Central memory CD4-positive, alpha-beta T cell (primary cell): ENCODE results near the gene EYA3.
A peak's percentile ranks its signal among the peaks of the same experiment; 100 is the strongest.

ENCODE experiments used
- DNase-seq: peaks from one replicate; pipeline ENCODE4 v3.0.0; 2022

Gene EYA3

GRCh38 chr1:27967106-27967883 lies 121.1 kb downstream of the EYA3 start:
- DNase-seq, result no peak

DNA sequence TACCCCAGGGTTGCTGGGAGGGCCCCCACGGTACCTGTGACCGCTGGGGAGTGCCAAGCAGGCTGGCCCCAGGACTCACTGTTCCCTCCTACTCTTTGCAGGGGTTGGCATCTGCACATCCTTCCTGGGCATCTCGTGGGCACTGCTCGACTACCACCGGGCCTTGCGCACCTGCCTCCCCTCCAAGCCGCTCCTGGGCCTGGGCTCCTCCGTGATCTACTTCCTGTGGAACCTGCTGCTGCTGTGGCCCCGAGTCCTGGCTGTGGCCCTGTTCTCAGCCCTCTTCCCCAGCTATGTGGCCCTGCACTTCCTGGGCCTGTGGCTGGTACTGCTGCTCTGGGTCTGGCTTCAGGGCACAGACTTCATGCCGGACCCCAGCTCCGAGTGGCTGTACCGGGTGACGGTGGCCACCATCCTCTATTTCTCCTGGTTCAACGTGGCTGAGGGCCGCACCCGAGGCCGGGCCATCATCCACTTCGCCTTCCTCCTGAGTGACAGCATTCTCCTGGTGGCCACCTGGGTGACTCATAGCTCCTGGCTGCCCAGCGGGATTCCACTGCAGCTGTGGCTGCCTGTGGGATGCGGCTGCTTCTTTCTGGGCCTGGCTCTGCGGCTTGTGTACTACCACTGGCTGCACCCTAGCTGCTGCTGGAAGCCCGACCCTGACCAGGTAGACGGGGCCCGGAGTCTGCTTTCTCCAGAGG lies 121.9 kb downstream of the EYA3 start:
- no peak for DNase-seq

DNA sequence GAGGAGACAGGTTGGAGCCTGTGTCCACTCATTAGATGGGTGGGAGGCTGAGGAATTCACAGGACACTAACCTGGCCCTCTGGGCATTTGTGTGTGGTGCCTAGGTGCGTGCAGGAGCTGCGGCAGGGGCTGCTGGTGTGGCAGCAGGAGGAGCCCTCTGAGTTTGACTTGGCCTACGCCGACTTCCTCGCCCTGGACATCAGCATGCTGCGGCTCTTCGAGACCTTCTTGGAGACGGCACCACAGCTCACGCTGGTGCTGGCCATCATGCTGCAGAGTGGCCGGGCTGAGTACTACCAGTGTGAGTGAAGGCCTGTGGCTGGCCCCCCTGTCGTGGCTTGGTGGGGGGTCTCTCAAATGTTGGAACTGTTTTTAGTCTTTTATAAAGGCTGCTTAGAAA lies 125.0 kb downstream of the EYA3 start:
- DNase-seq, result no peak

DNA sequence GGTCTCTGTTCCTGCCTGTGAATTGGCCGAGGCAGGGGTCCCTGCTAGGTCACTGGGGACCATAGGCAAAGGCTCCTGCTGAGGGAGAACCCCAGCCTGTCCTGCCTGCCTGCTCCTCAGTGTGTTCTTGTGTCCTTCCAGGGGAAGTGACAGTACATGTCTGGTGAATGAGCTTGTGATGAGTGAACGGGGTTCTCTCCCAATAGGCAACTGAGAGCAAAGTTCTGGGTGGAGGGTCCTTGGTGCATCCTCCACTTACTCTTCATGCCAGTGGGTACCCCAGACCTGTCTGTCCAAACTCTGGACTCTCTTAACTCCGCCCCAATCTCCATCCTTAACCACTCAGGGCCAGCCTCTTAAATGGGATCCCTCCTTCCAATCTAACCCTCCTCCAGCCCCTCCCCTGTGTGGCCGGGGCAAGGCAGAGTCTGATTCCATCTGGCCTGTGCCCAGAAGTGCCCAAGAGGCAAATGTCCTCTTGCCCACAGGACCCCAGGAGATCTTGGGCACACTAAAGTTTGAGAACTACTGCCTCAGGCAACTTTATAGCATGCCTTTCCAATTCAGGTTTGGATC lies 126.7 kb downstream of the EYA3 start:
- no peak for DNase-seq

- no peak for DNase-seq
Measured at GRCh38 chr1:27960762-27961645, 127.4 kb downstream of the EYA3 start.

DNA sequence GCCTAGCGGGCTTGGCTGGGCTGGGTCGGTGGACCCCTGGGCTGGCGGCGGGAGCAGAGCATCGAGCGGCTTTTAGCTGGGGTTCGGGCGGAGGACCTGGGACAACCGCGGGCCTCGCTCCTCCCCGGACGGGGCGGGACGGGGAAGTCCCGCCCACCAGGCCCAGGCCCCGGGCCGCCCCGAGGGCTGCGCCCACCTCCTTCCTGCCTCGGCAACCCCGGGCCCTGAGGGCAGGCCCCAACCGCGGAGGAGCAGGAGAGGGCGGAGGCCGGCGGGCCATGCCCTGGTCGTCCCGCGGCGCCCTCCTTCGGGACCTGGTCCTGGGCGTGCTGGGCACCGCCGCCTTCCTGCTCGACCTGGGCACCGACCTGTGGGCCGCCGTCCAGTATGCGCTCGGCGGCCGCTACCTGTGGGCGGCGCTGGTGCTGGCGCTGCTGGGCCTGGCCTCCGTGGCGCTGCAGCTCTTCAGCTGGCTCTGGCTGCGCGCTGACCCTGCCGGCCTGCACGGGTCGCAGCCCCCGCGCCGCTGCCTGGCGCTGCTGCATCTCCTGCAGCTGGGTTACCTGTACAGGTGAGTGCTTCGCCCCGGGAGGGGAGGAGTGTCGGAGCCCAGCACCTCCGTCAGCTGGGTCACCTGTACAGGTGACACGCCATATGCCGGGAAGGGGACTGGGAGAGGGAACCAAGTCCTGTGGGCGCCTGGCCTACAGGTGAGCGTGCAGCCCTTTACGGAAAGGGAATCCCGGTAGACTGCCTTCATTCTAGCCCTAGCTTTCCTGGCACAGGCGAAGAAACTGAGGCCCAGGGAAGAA lies 128.4 kb downstream of the EYA3 start, which contains the start of gene XKR8:
TSS of gene XKR8 (plus strand) at position 182 of the 812 bp plus-strand sequence. CDS start at position 279, 97 bp downstream.
- DNase-seq, result peak; percentile 82

DNA sequence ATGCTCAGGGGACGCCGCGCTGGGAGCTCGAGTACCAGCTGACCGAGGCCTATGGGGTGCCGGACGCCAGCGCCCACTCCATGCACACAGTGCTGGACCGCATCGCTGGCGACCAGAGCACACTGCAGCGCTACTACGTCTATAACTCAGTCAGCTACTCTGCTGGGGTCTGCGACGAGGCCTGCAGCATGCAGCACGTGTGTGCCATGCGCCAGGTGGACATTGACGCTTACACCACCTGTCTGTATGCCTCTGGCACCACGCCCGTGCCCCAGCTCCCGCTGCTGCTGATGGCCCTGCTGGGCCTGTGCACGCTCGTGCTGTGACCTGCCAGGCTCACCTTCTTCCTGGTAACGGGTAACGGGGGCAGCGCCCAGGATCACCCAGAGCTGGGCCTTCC lies 129.9 kb downstream of the EYA3 start:
- no peak for DNase-seq

GRCh38 chr1:27957655-27958054 lies 130.8 kb downstream of the EYA3 start:
- no peak for DNase-seq

DNA sequence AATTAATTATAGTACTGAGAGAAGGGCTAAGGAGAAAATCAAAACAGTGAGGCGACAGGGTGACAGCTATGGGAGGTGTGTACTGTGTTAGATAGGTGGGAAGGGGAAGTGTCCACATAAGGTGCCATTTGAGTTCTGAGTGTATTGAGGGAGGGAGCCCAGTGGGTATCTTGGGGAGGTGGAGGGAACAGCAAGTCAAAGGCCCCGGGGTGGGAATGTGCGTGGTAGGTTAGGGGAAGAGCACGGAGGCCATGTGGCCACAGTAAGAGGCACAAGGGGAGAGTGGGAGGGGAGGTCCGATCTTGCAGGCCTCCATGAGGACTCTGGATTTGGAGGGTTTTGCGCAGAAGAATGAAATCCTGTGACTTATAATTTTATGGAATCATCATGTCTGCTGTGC lies 131.6 kb downstream of the EYA3 start:
- no peak for DNase-seq

GRCh38 chr1:27955076-27955475 lies 133.3 kb downstream of the EYA3 start:
- DNase-seq, result no peak

DNA sequence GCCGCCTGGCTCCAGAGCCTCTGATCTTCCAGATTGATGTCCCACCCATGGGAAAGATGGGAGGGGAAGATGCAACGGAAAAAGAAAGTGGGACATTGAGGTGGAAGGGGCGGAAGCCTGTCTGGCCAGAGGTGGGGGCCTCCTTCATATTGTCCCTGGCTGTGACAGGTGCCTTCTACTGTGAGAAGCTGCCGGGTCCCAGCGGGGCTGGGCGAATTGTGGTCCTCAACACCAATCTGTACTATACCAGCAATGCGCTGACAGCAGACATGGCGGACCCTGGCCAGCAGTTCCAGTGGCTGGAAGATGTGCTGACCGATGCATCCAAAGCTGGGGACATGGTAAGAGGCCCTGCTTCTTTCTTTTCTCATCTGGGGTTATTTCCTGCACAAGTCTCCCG lies 134.2 kb downstream of the EYA3 start:
- no peak for DNase-seq

DNA sequence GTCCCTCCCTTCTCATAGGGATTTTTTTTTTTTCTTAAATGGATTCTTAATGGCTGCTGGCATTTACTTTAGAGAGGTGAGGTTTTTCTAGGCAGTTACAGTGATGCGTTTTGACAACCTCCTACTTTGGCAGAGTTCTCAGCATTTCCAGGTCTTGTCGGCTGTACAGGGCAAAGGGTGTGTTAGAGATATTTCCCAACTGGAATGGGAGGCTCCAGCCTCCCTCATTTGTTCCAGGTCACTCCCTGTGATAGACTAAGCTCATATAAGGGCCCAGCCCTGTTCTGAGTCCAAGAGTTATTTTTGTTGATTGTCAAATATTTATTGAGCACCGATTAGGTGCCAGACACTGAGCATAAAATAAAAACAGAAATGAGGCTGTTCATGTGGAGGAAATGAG lies 136.3 kb downstream of the EYA3 start:
- no peak for DNase-seq

DNA sequence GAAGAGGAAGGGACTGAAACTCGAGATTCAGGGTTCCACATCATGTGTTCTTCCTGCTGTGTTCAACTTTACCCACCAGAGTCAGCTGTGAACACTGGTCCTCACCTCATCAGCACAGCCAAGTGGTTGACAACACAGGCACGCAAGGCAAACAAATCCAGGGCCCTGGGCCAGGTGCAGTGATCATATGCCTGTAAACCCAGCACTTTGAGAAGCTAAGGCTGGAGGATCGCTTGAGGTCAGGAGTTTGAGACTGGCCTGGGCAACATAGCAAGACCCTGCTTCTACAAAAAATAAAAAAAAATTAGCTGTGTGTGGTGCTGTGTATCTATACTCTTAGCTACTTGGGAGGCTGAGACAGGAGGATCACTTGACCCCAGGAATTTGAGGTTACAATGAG lies 137.0 kb downstream of the EYA3 start:
- no peak for DNase-seq

- DNase-seq, result no peak
Measured at GRCh38 chr1:27949027-27949426, 139.4 kb downstream of the EYA3 start.

DNA sequence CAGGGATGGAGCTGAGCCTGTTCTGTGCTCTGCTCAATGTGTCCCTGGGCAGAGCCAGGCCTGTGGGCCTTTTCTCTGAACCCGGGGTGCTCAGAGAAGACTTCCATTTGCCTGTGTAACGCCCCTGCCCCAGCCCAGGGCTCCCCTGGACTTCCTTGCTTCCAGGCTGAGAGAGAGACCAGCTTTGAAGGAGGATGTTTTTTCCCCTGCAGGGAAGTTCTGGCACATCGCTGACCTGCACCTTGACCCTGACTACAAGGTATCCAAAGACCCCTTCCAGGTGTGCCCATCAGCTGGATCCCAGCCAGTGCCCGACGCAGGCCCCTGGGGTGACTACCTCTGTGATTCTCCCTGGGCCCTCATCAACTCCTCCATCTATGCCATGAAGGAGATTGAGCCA lies 143.4 kb downstream of the EYA3 start:
- no peak for DNase-seq

DNA sequence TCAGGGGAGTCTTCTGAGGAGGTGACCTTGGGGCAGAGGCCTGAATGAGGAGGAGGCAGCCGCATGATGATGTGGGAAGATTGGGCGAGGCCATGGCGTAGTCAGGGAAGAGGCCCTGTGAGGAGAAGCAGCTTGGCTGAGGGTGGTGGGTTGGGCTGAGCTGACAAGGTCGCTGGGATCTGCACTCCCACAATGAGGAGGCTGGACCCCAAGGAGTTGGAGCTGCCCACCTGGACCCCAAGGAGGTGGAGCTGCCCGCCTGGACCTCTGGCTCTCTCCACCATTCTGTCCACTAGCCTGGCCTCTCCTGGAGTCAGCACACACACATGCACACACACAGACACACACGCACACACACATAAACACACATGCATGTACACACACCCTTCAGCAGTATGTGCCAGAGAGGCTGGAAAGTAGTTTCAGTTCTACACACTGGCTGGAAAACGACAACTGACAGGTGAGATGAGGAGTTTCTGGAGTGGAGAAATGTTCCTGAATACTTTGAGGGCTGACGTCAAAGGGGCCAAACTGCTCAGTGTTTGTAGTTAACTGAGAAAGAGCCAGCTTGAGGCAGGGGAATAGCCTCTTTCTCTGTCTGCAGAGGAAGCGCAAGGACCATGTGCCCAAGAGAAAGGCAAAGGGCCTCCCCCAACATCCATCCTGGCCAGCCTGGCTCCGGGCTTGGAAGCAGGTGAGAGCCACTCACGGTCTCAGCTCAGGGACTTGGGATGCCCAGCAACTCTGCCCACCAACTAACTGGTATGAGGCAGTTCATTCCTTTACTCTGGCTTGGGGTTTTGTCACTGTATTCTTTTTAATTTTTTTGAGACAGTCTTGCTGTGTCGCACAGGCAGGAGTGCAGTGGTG lies 146.5 kb downstream of the EYA3 start:
- DNase-seq, result no peak

- DNase-seq, result no peak
Measured at GRCh38 chr1:27940870-27941560, 147.4 kb downstream of the EYA3 start.

GRCh38 chr1:27940297-27940696 lies 148.1 kb downstream of the EYA3 start:
- peak; percentile 64 for DNase-seq

DNA sequence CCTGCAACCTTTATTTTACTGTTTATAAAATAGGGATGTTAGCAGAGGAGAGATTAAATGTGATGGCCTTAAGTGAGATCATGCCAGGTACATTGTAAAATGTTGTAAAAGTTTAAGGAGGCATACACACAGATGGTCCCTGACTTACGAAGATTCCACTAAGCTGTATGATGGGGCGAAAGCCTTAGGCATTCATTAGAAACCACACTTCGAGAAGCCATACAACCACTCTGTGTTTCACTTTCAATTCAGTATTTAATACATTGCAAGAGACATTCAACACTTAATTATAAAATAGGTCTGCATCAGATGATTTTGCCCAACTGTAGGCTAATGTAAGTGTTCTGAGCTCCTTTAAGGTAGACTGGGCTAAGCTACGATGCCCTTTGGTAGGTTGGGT lies 149.9 kb downstream of the EYA3 start:
- DNase-seq, result no peak

DNA sequence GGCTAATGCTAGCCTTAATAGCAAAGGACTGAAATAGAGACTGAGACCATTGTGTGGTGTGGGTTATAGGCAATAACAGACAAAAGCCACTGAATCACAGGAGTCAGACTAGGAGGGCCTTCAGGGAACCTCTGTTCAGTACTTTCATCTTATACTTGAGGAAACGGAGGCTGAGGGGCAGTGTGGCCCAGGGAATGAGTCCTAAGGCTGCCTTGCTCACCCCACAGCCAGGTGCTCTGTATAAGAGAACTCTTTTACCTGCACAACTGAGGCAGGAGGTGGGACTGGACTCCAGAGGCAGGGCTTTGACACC lies 150.9 kb downstream of the EYA3 start:
- no peak for DNase-seq

- DNase-seq, result no peak
Measured at GRCh38 chr1:27936370-27936769, 152.0 kb downstream of the EYA3 start.
